Colonic mucosa (tissue), 4 donors: Measurements from ENCODE around the gene NINL. TPM values are rescaled to one million over a fixed set of nuclear protein-coding genes. Genes with fewer than 3 reads are reported as not detected.
"Not testable (repeated sequence)": the region's sequence is repeated elsewhere in the genome, so short reads cannot be mapped to it uniquely, and the experiment has no call there.

Experiments
- DNase-seq: peaks from one replicate; pipeline ENCODE4 v3.0.0-alpha.2; 2020
- H3K27ac ChIP-seq: fragments of 200-600 bp; one replicate; pipeline ENCODE4 v1.8.0; 2021
- H3K27me3 ChIP-seq: fragments of 200-600 bp; one replicate; pipeline ENCODE4 v1.8.0; 2021
- H3K36me3 ChIP-seq: fragments of 200-600 bp; one replicate; pipeline ENCODE4 v1.8.0; 2021
- H3K4me1 ChIP-seq: fragments of 200-600 bp; one replicate; pipeline ENCODE4 v1.8.0; 2021; ENCODE audit warnings: mild to moderate bottlenecking
- H3K4me3 ChIP-seq: fragments of 200-600 bp; one replicate; pipeline ENCODE4 v1.8.0; 2021
- H3K9ac ChIP-seq, 2 donors: one replicate each; pipeline ENCODE4 v1.7.0; 2013; ENCODE audit warnings: control low read depth in 2 of 2, low read depth in 2 of 2, low read length in 2 of 2
- H3K9me3 ChIP-seq: fragments of 200-600 bp; one replicate; pipeline ENCODE4 v1.8.0; 2021
- intact Hi-C: fragments of 100-400 bp; cut with DNase I; formaldehyde crosslinking; loops from one replicate; pipeline ENCODE4 v1.14.1; 2022
- total RNA-seq, 2 donors: library from RNA; stranded (reverse); fragmentation: NEBNext Ultra II Directional in 1 of 2; extraction: Animal tissue kit (Norgen Biotek cat#: 25700) in 1 of 2; gene quantifications; one replicate each; pipeline ENCODE4 v1.2.1, GENCODE V29; 2021
- TF ChIP-seq, protein P1 (sequence below): fragments of 200-600 bp; IDR thresholded peaks from one replicate; pipeline ENCODE4 v1.8.0; 2022; ENCODE audit warnings: antibody characterized with exemption, mild to moderate bottlenecking
- donor health status: healthy.
- donor health status: DM: no; HTN: no; CAD: no.
- donor health status: DM: no; HTN: no; CAD: no.

The NINL gene
- total RNA-seq, 2 donors from 2014 or later = 3.4 to 5.3 TPM

DNA sequence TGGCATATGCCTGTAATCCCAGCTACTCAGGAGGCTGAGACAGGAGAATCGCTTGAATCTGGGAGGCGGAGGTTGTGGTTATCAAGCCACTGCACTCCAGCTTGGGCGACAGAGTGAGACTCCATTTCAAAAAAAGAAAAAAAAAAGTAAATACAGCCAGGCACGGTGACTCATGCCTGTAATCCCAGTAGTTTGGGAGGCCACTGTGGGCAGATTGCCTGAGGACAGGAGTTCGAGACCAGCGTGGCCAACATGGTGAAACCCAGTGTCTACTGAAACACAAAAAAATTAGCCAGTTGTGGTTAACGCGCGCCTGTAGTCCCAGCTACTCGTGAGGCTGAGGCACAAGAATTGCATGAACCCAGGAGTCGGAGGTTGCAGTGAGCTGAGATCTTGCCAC is 1.5 kb upstream of the NINL start:
- DNase-seq = no peak
- Histone ChIP-seq H3K36me3 (no peaks in the 10 kb centered on the region), H3K4me3 (no peak overlapping the region), H3K27ac (no peak overlapping the region), H3K4me1 (no peaks in the 10 kb centered on the region), H3K27me3 (no peaks in the 10 kb centered on the region), H3K9ac (no peak overlapping the region), H3K9me3 (no peaks in the 10 kb centered on the region)
- intact Hi-C loops = no loop called here
- TF ChIP-seq, protein P1, sequence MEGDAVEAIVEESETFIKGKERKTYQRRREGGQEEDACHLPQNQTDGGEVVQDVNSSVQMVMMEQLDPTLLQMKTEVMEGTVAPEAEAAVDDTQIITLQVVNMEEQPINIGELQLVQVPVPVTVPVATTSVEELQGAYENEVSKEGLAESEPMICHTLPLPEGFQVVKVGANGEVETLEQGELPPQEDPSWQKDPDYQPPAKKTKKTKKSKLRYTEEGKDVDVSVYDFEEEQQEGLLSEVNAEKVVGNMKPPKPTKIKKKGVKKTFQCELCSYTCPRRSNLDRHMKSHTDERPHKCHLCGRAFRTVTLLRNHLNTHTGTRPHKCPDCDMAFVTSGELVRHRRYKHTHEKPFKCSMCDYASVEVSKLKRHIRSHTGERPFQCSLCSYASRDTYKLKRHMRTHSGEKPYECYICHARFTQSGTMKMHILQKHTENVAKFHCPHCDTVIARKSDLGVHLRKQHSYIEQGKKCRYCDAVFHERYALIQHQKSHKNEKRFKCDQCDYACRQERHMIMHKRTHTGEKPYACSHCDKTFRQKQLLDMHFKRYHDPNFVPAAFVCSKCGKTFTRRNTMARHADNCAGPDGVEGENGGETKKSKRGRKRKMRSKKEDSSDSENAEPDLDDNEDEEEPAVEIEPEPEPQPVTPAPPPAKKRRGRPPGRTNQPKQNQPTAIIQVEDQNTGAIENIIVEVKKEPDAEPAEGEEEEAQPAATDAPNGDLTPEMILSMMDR = no peak

DNA sequence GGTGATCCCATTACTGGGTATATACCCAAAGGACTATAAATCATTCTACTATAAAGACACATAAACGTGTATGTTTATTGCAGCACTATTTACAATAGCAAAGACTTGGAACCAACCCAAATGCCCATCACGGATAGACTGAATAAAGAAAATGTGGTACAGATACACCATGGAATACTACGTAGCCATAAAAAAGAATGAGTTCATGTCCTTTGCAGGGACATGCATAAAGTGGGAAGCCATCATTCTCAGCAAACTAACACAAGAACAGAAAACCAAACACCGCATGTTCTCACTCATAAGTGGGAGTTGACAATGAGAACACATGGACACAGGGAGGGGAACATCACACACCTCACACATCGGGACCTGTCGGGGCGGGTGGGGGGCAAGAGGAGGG is 1.7 kb downstream of the NINL start:
- H3K9ac ChIP-seq, intact Hi-C loops, DNase-seq: not testable (repeated sequence)

DNA sequence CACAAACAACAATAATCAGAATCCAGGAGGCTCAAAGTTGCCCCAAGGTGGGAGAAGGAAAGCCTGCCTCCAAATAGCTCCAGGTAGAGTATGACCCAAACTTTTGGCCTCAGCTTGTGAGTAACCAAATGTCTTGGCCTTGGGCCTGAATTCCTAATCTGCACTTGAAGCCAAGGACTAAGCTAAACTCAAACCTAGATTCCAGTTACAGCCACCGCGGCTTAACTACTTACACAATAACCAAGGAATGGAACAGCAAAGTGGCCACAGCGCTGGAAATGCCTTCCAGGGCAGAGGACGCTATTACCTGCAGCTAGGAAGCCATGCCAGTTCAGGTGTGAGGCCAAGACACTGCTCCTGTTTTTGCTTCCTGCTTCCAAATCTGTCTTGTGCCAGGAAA is 4.6 kb downstream of the NINL start:
- Histone ChIP-seq H3K4me3 (no peak overlapping the region), H3K4me1 (no peaks in the 10 kb centered on the region), H3K27me3 (no peaks in the 10 kb centered on the region), H3K36me3 (no peaks in the 10 kb centered on the region), H3K27ac (no peak overlapping the region), H3K9ac (no peak overlapping the region), H3K9me3 (no peaks in the 10 kb centered on the region)
- intact Hi-C loops = no loop called here
- TF ChIP-seq, protein P1 = no peak
- DNase-seq = no peak

More for the DNA sequence above, 1.7 kb downstream of the NINL start:
- H3K27me3 ChIP-seq, H3K4me1 ChIP-seq, H3K36me3 ChIP-seq, H3K27ac ChIP-seq, H3K9me3 ChIP-seq, H3K4me3 ChIP-seq: not testable (repeated sequence)

DNA sequence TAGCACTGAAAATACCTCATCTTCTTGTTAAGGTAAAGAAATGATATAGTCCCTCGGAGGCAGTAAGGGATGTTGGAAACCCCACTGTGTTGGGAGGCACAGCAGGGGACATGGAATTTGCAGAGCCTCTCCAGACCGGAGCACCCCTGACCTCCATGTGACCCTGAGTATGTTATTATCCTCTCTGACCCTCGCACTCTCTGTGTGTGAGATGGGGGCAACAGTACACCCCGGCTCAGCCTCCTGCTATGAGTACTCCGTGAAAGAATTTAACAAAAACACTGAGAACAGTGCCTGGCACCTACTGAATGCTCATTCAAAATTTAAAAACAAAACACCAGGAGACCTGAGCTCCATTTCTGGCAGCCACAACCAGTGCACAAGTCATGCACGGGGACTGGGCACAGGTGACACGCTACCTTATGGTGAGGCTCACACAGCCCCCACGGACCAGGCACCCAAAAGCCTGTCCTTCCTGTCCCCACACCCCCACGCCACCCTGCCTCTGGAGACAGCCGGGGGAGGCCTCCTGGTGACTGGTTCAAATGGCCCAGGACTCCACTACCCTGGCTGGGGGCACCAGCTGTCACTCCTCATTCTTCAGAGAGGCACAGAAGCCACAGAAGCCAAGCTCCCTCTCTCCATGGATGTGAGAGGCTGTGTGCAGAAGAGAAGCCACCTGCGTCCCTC is 6.1 kb downstream of the NINL start:
- H3K4me1 ChIP-seq = no peaks in the 10 kb centered on the region
- H3K4me3 ChIP-seq = no peak overlapping the region
- H3K27ac ChIP-seq = no peak overlapping the region
- TF ChIP-seq, protein P1 = no peak
- intact Hi-C loops = no loop called here
- no peak overlapping the region for H3K9ac ChIP-seq
- no peaks in the 10 kb centered on the region for H3K36me3 ChIP-seq
- no peak for DNase-seq
- H3K9me3 ChIP-seq = no peaks in the 10 kb centered on the region
- H3K27me3 ChIP-seq = no peaks in the 10 kb centered on the region

DNA sequence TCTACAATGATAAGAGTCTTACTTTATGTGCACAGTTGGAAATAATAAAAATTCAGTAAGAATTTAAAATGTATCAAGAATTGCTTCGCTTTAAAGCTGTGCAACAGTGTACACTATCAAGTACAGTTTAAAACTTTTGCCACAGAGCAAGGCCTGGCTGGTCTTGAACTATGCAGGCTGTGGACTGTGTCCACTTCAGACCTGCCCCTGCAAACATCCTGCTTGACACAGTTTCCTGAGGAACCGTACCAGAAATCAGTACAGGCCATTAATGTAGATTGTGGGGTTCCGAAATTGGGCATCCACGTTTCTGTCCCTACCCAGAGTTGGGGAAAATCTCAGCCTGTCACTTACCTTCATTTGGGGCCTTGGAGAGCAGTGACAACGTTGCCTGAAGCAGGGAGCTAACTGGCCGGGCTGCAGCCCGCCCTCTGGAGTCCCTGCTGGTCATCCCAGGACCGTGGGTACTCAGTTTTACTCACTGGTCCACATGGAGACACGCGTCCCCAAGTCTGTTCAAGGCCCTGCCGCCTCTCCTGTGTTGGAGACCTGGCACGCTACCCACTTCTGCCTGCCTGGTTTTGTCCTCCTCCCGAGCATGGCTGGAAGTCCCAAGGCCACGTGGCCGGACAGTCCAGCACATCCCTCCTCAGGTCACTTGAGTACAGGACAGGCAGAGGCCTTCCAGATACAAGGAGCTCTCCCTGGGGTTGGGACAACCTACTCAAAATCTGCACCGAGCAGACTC is 8.4 kb downstream of the NINL start:
- DNase-seq = no peak
- Histone ChIP-seq H3K36me3 (no peaks in the 10 kb centered on the region), H3K27ac (no peak overlapping the region), H3K9ac (no peak overlapping the region), H3K27me3 (no peaks in the 10 kb centered on the region), H3K9me3 (no peaks in the 10 kb centered on the region), H3K4me3 (no peak overlapping the region), H3K4me1 (no peaks in the 10 kb centered on the region)
- intact Hi-C loops = no loop called here
- TF ChIP-seq, protein P1 = no peak

DNA sequence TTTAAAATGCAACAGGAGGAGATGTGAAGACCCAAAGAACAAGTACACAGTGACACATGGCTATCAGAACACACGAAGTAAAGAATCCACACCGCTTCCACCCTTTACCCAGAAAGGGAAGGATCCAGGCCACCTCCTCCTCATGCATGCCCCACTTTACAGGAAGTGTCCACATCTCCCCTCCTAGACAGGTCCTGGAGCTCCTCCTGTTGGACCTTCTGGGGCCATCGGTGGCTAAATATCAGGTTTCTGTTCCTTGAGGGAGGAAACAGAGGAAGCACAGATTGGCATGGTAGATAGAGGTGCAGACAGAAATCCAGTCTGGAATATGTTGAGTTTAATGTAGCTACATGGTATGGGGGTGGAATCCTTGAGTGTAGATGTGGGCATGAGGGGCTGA is 10.9 kb downstream of the NINL start:
- H3K4me1 ChIP-seq = no peaks in the 10 kb centered on the region
- intact Hi-C loops = no loop called here
- no peaks in the 10 kb centered on the region for H3K27me3 ChIP-seq
- no peak overlapping the region for H3K4me3 ChIP-seq
- no peaks in the 10 kb centered on the region for H3K9me3 ChIP-seq
- TF ChIP-seq, protein P1 = no peak
- no peak overlapping the region for H3K9ac ChIP-seq
- H3K27ac ChIP-seq = no peak overlapping the region
- DNase-seq = no peak
- no peaks in the 10 kb centered on the region for H3K36me3 ChIP-seq
